Measurements from ENCODE around the gene ARIH1. TPM values are rescaled to one million over a fixed set of nuclear protein-coding genes. Genes with fewer than 3 reads are reported as not detected.

The ARIH1 gene
- total and polyA plus RNA-seq, 2 of the 8 experiments (the other 6 are each of a cell fraction or from before 2014, with no cell fraction given), result 32.7 to 179 TPM

DNA sequence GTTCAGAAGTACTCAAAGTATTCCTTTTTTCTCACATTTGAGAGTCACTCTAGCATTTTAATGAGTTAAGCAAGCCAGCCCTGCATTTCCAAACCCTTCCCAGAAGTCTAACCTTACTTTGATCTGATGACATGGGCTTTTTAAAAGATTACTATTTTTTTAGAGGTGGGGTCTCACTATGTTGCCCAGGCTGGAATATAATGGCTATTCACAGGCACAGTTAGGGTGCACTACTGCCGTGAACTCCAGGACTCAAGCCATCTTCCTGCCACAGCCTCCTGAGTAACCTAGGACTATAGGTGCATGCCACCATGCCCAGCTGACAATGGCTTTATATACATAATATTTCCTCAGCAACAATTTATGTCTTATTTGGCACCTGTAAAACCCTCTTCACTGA is 116.3 kb downstream of the ARIH1 start (continued):
- TF ChIP-seq SAP30 (IDR thresholded peaks at IDR 0.05; ENCODE audit: insufficient read depth, insufficient replicate concordance, low read length) (no peak), RNF2 (IDR thresholded peaks at IDR 0.05; ENCODE audit: borderline replicate concordance, low read depth, low read length, missing control alignments, poor library complexity, severe bottlenecking) (no peak), JUN (IDR thresholded peaks at IDR 0.05; ENCODE audit: low read depth, low read length) (no peak)
